CD4-positive, alpha-beta T cell treated with Interleukin-17A for 1 hour (primary cell): ENCODE measurements around the gene ZNF785.
"Not testable (repeated sequence)": the region's sequence is repeated elsewhere in the genome, so short reads cannot be mapped to it uniquely, and the experiment has no call there.

Experiments
- DNase-seq: peaks from one replicate; pipeline ENCODE4 v3.0.0-alpha.2; 2020

Gene ZNF785

DNA sequence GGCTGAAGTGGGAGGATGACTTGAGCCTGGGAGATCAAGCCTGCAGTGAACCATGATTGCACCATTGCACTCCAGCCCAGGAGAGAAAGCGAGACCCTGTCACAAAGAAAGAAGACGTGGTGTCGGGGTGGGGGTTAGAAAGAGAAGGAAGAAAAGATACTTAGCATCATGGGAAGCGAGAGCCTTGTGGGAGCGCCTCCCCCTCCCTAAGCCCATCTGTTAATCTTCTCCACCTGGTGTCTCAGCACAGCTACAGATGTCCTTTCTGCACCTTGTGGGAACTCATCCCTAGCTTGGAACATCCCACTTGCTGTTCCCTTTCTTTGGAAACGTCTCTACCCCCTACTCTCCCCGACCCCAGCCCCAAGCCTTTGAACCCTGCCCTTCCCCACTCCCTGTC is 20.0 kb downstream of the ZNF785 start:
- DNase-seq, result no peak

DNA sequence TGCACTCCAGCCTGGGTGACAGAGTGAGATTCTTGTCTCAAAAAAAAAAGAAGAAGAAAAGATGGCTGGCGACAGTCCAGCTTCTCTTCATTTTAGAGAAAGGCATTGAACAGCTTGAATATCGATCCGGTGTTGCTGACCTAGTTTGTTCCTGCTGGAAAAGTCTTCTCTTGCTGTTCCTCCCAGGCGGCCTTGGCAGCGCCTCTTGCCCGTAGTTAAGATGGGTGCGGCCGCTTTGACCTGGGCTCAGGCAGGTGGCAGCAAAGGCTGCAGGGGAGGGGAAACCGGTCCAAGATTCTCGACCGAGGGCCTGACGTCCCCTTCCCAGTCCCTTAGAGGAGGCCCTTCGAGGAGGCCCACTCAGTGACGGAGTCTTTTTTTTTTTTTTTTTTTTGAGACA is 23.5 kb downstream of the ZNF785 start:
- DNase-seq, result no peak

DNA sequence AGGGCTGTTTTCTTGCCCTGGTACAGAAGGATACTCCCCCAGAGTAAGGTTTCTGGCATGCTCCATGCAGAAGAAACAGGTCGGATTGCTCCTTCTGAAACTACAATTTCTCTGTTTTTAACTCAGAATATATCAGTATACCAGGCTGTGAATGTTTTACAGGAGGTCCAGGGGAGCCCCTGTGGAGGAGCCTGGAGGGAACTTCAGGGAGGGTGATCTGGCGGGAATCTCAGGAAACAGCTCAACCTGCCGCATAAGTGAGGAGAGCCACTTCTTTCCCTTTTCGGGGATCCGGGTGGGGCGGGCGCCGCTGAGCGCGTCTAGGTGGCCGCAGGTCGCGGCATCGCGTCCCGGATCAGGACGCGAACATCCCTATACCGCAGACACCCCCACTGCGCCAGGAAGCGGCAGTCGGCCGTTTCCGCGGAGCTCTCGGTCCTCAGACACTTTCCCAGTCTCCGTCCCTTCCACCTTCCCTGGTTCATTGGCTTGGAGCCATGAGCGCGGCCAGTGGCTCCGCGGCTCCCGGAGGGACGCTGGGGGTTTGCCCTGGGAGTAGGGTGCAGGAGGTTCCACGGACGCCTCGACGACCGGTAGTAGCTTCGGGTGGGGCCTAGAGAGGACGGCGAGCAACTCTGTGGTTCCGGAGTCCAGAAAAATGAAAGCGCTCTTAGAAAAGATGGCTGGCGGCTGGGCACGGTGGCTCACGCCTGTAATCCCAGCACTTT is 24.2 kb downstream of the ZNF785 start:
- peak; percentile 40 for DNase-seq

DNA sequence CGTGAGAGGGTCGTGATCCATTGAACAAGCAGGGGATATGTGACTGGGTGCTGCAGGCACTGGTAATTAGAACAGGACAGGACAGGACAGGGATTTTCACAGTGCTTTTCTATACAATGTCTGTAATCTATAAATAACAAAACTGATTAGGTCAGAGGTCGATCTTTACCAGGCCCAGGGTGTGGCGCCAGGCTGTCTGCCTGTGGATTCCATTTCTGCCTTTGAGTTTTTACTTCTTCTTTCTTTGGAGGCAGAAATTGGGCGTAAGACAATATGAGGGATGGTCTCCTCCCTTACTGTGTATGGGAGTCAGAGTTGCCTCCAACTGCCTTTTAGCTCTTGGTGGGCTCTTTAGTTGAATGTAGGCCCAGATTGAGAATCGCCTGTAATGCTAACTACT is 25.8 kb downstream of the ZNF785 start:
- DNase-seq, result no peak

DNA sequence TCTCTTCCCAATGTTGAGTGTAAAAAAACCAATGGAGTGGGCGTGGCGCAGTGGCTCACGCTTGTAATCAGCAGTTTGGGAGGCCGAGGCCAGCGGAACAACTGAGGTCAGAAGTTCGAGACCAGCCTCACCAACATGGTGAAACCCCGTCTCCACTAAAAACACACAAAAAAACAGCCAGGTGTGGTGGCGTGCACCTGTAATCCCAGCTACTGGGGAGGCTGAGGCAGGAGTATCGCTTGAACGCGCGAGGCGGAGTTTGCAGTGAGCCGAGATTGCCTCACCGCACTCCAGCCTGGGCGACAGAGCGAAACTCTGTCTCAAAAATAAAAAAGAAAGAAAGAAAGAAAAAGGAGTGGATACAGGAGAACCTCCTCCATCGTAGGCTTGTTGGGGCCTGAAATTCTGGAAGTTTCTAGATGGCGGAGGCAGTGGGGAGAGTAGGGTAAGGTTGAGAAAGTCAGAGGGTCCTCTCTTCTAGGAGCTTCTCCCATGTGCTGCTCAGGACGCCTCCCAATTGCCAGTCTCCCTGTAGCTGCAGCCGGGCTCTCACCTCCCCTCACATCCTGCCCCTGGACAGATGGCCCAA is 26.6 kb downstream of the ZNF785 start:
- no peak for DNase-seq

DNA sequence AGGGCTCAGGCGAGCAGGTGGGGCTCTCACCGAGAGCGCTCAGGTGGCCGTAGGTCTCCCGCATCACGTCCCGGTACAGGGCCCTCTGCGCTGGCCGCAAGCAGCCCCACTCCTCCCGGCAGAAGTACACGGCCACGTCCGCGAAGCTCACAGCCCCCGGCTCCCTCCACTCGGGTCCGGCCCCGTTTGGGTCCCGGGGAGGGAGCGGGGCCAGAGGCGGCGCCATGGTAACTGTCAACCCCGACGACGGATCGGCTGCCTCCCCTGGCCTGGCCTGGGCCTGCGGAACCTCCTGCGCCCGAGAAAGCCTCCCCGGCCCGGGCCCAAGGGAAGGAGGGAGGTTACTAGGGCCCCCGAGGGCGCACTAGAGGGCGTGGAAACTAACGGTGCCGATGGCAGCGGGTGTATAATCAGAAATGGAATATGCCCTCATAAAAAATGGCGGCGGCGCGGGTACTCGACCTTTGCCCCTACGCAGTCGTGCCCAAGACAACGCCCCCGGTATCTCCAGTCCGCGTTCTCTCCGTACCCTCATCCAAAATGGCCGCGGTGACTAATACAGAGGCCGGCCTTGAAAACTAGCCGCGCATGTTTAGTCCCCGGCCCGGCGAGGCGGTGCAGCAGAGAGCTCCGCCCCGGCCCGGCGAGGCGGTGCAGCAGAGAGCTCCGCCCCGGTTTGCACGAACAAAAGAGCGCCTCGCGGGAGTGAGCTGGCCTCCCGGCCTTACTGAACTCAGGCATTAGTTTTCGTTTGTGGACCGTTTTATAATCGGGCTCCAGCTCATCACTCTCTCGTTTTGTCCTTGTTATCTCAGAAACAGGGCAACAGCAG is 27.3 kb downstream of the ZNF785 start, which contains the start of gene ZNF764:
Gene ZNF764 (minus strand): TSS at position 418 of the 832 bp plus-strand sequence. CDS start 192 bp downstream, at position 226.
- DNase-seq, result peak; percentile 99

DNA sequence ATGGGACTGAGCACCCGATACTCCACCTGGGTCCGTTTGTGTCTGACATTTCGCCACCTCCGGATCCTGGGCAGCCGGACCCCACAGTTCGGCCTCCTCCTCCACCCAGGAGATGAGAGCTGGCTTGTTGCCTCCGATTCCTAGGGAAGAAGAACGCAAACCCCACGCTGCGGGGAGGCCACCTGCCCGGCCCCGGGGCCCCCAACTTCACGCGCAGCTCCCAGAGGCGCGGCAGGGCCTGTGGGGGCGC is 27.9 kb downstream of the ZNF785 start:
- no peak for DNase-seq

DNA sequence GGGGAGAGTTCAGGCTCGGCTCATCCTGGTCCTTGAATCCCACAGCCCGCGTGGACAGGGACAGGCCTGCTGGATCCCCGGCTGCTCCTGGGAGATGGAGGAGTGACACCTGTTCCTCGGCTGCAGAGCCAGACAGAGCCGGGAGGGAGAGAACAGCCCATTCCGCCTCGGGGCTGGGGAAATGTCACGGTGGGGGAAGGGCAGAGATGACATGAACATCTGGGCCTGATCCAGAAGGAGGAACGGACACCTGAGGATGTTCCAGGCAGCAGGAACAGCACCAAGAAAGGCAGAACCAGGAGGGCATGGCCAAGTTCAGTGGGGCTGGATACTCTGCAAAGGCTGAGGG is 29.4 kb downstream of the ZNF785 start:
- DNase-seq, result no peak

DNA sequence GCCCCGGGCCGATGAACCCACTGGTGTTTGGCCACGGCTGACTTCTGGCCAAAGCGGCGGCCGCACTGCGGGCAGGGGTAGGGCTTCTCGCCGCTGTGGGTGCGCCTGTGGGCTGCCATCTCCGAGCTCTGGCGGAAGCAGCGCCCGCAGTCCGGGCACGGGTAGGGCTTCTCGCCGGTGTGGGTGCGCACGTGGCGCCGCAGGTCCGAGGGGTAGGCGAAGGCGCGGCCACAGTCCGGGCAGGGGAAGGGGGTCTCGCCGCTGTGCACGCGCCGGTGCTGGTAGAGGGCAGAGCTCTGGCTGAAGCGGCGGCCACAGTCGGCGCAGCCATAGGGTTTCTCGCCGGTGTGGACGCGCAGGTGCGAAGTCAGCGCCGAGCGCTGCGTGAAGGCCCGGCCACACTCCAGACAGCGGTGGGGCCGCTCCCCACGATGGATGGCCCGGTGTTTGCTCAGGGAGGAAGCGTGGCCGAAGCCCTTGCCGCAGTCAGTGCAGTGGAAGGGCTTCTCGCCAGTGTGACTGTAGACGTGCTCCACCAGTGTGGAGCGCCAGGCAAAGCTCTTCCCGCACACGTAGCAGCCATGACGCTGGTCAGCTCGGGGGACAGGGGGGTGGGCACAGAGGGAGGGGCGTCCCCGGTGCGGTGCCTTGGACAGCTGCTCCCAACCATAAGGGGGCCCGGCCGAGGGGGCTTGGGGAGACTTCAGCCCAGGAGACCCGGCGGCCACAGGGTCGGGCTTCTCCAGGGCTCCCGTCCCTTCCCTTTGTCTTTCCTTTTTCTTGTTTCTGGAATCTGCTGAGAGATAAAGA is 30.0 kb downstream of the ZNF785 start:
- DNase-seq, result no peak

DNA sequence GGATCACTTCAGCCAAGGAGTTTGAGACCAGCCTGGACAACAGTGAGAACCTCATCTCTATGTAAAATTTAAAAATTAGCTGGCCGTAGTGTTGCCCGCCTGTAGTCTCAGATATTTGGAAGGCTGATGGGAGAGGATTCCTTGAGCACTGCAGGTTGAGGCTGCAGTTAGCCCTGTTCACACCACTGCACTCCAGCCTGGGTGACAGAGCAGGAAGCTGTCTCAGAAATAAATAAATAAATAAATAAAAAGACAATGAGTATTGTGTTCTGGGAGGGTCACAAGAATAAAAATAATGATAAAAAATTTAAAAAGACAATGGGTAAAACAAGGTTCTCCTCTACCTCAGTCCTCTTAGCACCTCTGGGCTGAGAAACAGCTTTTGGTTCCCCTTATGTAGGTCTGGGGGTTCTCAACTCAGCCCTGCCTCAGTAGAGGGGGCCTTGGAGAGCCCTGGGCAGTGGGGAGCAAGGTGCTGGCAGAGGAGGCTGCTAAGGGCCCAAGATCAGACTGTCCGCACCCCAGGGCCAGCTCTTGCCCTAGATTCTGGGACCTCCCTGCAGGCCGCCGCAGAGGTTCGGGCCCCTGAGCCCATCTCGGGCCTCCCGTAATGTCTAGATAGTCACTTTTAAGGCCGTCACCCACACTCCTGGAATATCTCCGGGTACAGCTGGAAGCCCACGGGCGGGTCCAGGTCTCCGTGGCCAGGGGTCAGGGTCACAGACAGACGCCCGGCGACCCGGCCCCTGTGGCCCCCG is 30.8 kb downstream of the ZNF785 start:
- no peak for DNase-seq

DNA sequence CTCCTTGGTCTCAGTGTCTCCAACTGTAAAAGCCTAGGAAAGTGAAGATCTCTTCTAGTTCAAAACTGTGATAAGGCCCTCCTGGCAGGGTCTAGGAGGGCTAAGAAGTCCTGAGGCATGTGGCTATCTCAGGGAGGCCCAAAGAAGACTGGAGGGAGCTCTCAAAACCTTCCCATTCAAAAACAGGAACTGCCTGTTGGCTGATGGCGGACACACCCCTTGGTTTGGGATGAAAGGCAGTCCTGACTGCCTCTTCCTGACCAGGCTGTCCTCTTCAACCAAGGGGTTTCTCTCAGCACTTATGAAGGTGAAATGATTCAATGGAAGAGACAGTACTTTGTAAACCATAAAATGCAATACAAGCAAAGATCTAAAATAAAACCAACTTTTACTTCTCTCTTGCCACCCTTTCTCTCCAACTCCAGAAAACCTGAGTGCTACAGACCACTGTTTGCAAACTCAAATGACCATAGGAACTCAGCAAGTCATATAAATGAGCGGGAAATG is 32.1 kb downstream of the ZNF785 start:
- DNase-seq, result no peak

DNA sequence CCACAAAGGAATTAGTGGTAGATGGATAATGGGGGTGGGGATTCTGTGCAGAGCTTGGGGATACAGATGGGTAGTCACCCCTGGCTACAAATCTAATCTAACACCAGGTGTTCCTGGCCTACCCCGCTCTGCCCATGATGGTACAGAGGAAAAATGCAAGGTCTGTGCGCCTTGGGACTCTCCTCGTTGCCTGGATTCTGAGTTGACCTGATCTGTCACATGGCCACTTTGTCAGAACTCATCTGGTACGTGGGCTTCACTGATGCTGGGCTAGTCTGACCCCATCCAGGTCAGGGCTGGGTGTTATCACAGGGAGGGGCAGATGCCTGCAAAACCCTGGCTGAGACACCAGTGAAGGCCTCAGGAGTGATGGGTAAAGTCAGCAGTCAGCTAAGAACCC is 32.5 kb downstream of the ZNF785 start:
- DNase-seq, result no peak

DNA sequence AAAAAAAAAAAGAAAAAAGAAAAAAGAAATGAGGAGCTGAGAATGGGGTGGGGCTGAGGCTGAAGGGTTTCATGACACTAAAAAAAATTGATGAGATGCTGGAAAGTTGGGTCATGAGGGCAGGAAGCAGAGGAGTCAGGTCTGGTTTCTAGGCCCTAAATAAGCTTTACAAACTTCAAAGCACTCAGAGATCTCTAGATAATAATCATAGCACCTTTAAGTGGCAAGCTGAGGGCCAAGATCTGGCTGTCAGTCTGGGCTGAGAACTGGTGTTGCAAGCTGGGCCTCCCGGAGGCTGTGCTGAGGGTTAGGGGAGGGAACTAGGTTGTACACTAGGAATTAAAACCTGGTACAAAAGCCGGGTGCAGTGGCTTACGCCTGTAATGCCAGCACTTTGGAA is 33.7 kb downstream of the ZNF785 start:
- peak; percentile 90 for DNase-seq

DNA sequence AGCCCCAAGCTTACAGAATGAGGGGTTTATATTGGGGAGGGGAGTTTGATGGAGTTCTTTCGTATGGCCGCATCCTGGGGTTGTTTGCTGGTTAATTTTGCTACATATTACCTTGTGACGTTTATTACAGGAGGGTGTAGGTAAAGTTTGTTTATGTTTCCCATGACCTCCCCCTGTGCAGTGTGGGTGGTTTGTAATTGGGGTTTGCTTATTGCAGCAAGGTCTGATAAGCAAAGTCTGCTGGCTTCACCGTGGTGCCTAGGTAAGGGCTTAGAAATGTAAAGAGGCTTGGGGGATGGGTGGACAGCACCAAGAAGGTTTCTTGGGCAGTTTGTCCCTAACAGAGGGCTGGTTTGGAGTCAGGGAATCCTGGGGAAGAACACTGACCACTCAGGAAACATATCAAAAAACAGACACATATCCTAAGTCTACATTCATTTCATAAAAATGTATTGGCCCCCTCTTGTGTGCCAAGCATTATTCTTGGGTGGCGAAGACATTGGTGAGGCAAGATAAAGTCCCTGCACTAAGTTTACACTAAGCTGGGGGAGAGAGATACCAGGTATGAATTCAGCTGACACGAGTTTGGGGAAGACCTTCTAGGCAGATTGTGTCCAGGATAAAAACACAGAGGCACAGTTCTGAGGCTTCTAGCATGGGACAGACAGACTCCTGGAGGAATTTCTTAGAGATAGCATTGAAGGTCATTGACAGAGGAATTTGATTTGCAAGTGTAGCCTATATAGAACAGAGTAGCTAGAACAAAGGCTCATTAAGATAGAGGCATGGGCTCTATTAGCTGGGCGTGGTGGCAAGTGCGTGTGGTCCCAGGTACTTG is 36.9 kb downstream of the ZNF785 start:
- DNase-seq, result no peak

DNA sequence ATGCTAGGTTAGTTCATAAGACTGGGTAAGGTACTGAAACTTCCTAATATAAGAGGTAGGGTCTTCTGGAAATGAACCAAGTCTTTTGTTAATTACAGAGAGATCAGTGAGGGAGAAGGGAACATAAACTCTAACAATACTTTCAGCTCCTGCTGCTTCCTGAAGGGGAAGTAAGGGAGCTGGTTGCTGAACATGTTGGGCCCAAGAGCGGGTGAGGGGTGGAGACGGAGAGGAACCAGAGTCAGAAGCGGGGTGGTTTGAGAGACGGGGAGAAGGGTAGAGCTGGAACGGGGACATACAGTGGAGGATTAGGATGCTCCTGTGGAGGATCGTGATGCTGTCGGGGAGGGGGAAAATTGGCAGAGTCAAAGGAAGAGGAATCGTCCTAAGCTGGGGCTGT is 39.4 kb downstream of the ZNF785 start:
- DNase-seq, result no peak

DNA sequence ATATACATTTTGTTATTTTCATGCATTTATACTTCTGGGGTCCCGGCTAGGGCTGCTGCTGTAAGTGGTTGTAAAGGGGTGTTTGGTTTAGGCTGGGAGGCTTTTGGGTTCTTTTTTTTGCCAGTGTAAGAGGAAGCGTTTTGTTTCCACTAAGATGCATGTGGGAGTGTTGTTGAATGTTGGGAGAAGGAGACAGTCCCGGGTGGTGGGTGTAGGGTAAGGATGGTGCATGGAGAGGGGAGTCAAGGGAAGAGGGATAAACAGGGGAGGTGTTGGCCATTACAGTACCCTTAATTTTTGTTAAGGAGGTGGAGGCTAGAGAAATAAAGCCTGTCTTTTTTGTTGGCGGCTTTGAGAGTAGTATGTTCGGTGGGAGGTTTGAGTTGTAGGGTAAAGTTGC is 42.4 kb downstream of the ZNF785 start:
- DNase-seq, result no peak

DNA sequence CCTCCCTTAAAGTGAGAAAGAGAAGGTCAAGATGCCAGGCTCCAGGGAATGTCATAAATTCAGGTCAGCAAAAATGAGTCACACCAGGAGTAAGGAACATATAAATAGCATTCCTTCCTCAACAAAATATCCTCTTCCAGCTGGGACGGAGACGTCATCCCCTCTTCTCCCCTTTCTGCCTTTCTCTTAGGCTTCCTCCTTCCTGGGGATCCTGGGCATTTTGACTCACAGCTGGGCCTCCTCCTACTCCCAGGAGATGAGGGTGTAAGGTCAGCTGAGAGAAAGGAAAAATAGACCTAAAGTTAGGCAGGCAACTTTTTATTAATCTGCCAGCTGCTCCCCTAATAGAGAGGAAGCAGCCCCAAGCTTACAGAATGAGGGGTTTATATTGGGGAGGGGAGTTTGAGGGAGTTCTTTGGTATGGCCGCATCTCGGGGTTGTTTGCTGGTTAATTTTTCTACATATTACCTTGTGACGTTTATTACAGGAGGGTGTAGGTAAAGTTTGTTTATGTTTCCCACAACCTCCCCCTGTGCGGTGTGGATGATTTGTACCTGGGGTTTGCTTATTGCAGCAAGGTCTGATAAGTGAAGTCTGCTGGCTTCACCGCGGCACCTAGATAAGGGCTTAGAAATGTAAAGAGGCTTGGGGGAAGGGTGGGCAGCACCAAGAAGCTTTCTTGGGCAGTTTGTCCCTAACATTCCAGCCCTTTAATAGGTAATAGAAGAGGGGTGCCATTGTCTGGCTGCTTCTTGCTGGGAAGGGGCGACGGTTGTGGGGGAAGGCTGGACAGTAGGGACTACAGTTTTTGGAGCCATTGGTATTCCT is 43.8 kb downstream of the ZNF785 start:
- no peak for DNase-seq

DNA sequence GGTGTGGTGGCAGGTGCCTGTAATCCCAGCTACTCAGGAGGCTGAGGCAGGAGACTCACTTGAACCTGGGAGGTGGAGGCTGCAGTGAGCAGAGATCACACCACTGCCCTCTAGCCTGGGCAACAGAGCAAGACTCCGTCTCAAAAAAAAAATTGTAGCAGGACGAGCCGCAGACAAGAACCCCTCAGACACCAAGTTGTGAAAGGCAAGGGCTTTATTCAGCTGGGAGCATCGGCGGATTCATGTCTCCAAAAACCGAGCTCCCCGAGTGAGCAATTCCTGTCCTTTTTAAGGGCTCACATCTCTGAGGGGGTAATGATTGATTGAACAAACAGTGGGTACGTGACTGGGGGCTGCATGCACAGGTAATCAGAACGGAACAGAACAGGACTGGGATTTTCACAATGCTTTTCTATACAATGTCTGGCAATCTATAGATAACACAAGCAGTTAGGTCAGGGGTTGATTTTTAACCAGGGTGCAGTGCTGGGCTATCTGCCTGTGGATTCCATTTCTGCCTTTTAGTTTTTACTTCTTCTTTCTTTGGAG is 44.5 kb downstream of the ZNF785 start:
- not testable (repeated sequence) for DNase-seq

DNA sequence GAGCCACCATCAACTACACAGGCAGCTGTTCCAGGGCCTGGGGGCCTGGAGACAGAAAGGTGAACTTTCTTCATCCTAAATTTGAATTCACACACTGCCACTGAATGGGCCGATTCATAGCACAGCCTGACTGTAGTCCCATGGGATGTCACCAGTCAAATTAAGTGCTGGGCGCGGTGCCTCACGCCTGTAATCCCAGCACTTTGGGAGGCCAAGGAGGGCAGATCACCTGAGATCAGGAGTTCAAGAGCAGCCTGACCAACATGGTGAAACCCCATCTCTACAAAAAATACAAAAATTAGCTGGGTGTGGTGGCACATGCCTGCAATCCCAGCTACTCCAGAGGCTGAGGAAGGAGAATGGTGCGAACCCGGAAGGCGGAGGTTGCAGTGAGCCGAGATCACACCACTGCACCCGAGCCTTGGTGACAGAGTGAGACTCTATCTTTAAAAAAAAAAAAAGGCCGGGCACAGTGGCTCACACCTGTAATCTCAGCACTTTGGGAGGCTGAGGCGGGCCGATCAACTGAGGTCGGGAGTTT is 45.4 kb downstream of the ZNF785 start:
- DNase-seq, result not testable (repeated sequence)
